ENCODE data around the gene LKAAEAR1.

The LKAAEAR1 gene

GRCh38 chr20:64049060-64049877 lies 34.9 kb downstream of the LKAAEAR1 start, which contains the start of gene SOX18:
Gene SOX18, minus strand, starts transcription at chr20:64049639. Its CDS starts 123 bp downstream, at chr20:64049516.
- DNase-seq, result no peak

GRCh38 chr20:64048402-64049044 lies 35.7 kb downstream of the LKAAEAR1 start:
- no peak for DNase-seq

GRCh38 chr20:64047968-64048401 lies 36.2 kb downstream of the LKAAEAR1 start:
- DNase-seq, result no peak

- no peak for DNase-seq
Measured at GRCh38 chr20:64047046-64047389, 37.2 kb downstream of the LKAAEAR1 start.

GRCh38 chr20:64045346-64046011 lies 38.7 kb downstream of the LKAAEAR1 start:
- DNase-seq, result no peak

GRCh38 chr20:64044484-64045247 lies 39.5 kb downstream of the LKAAEAR1 start:
- DNase-seq, result no peak

GRCh38 chr20:64043768-64044167 lies 40.4 kb downstream of the LKAAEAR1 start:
- no peak for DNase-seq

GRCh38 chr20:64042054-64042781 lies 42.0 kb downstream of the LKAAEAR1 start:
- DNase-seq, result no peak

- DNase-seq, result no peak
Measured at GRCh38 chr20:64041781-64042053, 42.5 kb downstream of the LKAAEAR1 start.

- DNase-seq, result no peak
Measured at GRCh38 chr20:64041040-64041780, 43.0 kb downstream of the LKAAEAR1 start.

GRCh38 chr20:64040231-64041039 lies 43.8 kb downstream of the LKAAEAR1 start:
- no peak for DNase-seq

GRCh38 chr20:64039293-64040160 lies 44.7 kb downstream of the LKAAEAR1 start:
- DNase-seq, result no peak

GRCh38 chr20:64038565-64039292 lies 45.5 kb downstream of the LKAAEAR1 start:
- DNase-seq, result peak; percentile 75 to 78

- DNase-seq, result no peak
Measured at GRCh38 chr20:64038224-64038564, 46.0 kb downstream of the LKAAEAR1 start.

- no peak for DNase-seq
Measured at GRCh38 chr20:64037498-64038213, 46.5 kb downstream of the LKAAEAR1 start.

GRCh38 chr20:64037199-64037497 lies 47.0 kb downstream of the LKAAEAR1 start:
- no peak for DNase-seq

GRCh38 chr20:64036346-64037198 lies 47.6 kb downstream of the LKAAEAR1 start:
- DNase-seq, result no peak

- DNase-seq, result no peak
Measured at GRCh38 chr20:64035933-64036345, 48.3 kb downstream of the LKAAEAR1 start, which contains the start of gene C20orf204. Gene C20orf204, plus strand, starts transcription at chr20:64036182. Its CDS starts 142 bp downstream, at chr20:64036324.

All from activated CD4-positive, alpha-beta T cell treated with anti-CD3 and anti-CD28 coated beads for 4 hours (primary cell).